Neural cell (in vitro differentiated cells): ENCODE measurements around the gene ITGA2B. TPM values are rescaled to one million over a fixed set of nuclear protein-coding genes. Genes with fewer than 3 reads are reported as not detected.

ENCODE experiments used
- H2AFZ ChIP-seq: fragments of 200-600, 300-800 bp; sonication (generic), shearing (Covaris generic); 2 replicates; pipeline ENCODE4 v1.6.0; 2014; ENCODE audit warnings: low read depth, mild to moderate bottlenecking, antibody characterized with exemption, low read length, moderate library complexity
- H3F3A ChIP-seq: fragments of 200-600 bp; shearing (Covaris generic); 2 replicates; pipeline ENCODE4 v1.6.1; 2016; ENCODE audit warnings: mild to moderate bottlenecking, moderate library complexity, mixed read lengths, antibody characterized with exemption, low read length; ENCODE audit not compliant: insufficient read depth, poor library complexity, severe bottlenecking
- H3K27ac ChIP-seq: fragments of 200-600, 300-800 bp; sonication (generic), shearing (Covaris generic); 2 replicates; pipeline ENCODE4 v1.5.1; 2014; ENCODE audit warnings: mild to moderate bottlenecking, low read length, moderate library complexity
- H3K27me3 ChIP-seq: fragments of 300-800, 200-600 bp; sonication (generic), shearing (Covaris generic); 2 replicates; pipeline ENCODE4 v1.6.0; 2014; ENCODE audit warnings: mild to moderate bottlenecking, low read depth, low read length, moderate library complexity; ENCODE audit not compliant: insufficient read depth
- H3K36me3 ChIP-seq: fragments of 300-800, 200-600 bp; sonication (generic), shearing (Covaris generic); 2 replicates; pipeline ENCODE4 v1.5.1; 2014; ENCODE audit warnings: mild to moderate bottlenecking, antibody characterized with exemption, low read length, moderate library complexity; ENCODE audit not compliant: insufficient read depth
- H3K4me2 ChIP-seq: fragments of 300-800, 200-600 bp; sonication (generic), shearing (Covaris generic); 2 replicates; pipeline ENCODE4 v1.6.0; 2014; ENCODE audit warnings: mild to moderate bottlenecking, low read length
- H3K4me3 ChIP-seq: fragments of 300-800, 200-600 bp; sonication (generic), shearing (Covaris generic); 2 replicates; pipeline ENCODE4 v1.5.1; 2014; ENCODE audit warnings: mild to moderate bottlenecking, low read length, moderate library complexity
- H3K79me2 ChIP-seq: fragments of 200-600 bp; shearing (Covaris generic); replicated peaks from 2 replicates; pipeline ENCODE4 v1.6.0; 2014; ENCODE audit warnings: mild to moderate bottlenecking, low read length, moderate library complexity; ENCODE audit not compliant: insufficient read depth
- H3K9ac ChIP-seq: fragments of 300-800, 200-600 bp; sonication (generic), shearing (Covaris generic); 2 replicates; pipeline ENCODE4 v1.6.1; 2016; ENCODE audit warnings: mild to moderate bottlenecking, low read length, mixed read lengths
- H3K9me2 ChIP-seq: fragments of 200-600 bp; shearing (Covaris generic); 2 replicates; pipeline ENCODE4 v1.6.1; 2016; ENCODE audit warnings: mild to moderate bottlenecking, low read length, mixed read lengths; ENCODE audit not compliant: insufficient read depth
- H3K9me3 ChIP-seq: fragments of 200-600, 300-800 bp; sonication (generic), shearing (Covaris generic); 2 replicates; pipeline ENCODE4 v1.6.1; 2016; ENCODE audit warnings: mild to moderate bottlenecking, mixed run types, low read length, moderate library complexity, mixed read lengths
- H4K20me1 ChIP-seq: fragments of 200-600 bp; shearing (Covaris generic); 2 replicates; pipeline ENCODE4 v1.6.1; 2016; ENCODE audit warnings: mild to moderate bottlenecking, mixed run types; ENCODE audit not compliant: insufficient read depth
- CTCF ChIP-seq: fragments of 450-650 bp; IDR thresholded peaks from 2 replicates; pipeline ENCODE4 v1.5.1; 2014; ENCODE audit warnings: antibody characterized with exemption, mild to moderate bottlenecking, moderate library complexity; ENCODE audit not compliant: poor library complexity, severe bottlenecking
- EP300 ChIP-seq: fragments of 450-650 bp; conservative IDR thresholded peaks from 2 replicates; pipeline ENCODE4 v1.6.1; 2014; ENCODE audit warnings: antibody characterized with exemption, mild to moderate bottlenecking, moderate library complexity; ENCODE audit not compliant: poor library complexity, severe bottlenecking
- EZH2 ChIP-seq: fragments of 200-600, 300-800 bp; shearing (Covaris generic), sonication (generic); IDR thresholded peaks from 2 replicates; pipeline ENCODE4 v1.6.1; 2014; ENCODE audit warnings: antibody characterized with exemption, low read length, borderline replicate concordance, mild to moderate bottlenecking; ENCODE audit not compliant: insufficient read depth, poor library complexity, severe bottlenecking
- MXI1 ChIP-seq: fragments of 450-650 bp; conservative IDR thresholded peaks from 2 replicates; pipeline ENCODE4 v1.6.1; 2014; ENCODE audit warnings: antibody characterized with exemption, mild to moderate bottlenecking; ENCODE audit not compliant: poor library complexity, severe bottlenecking
- POLR2AphosphoS5 ChIP-seq: IDR thresholded peaks from 2 replicates; pipeline ENCODE4 v1.6.1; 2012
- RAD21 ChIP-seq: fragments of 450-650 bp; conservative IDR thresholded peaks from 2 replicates; pipeline ENCODE4 v1.6.1; 2014; ENCODE audit warnings: antibody characterized with exemption, mild to moderate bottlenecking, moderate library complexity
- SMC3 ChIP-seq: fragments of 450-650 bp; conservative IDR thresholded peaks from 2 replicates; pipeline ENCODE4 v1.6.1; 2014; ENCODE audit warnings: antibody characterized with exemption, mild to moderate bottlenecking, moderate library complexity; ENCODE audit not compliant: poor library complexity
- TAF1 ChIP-seq: IDR thresholded peaks from 2 replicates; pipeline ENCODE4 v1.6.1; 2012; ENCODE audit warnings: low read depth
- polyA plus RNA-seq: library from polyadenylated mRNA; depleted of rRNA; stranded (reverse); fragments of >200 nt; gene quantifications from 2 replicates; pipeline ENCODE4 v1.2.3, GENCODE V29; 2014
- TF ChIP-seq, protein P1 (sequence below): IDR thresholded peaks from 2 replicates; pipeline ENCODE4 v1.6.1; 2012; ENCODE audit warnings: borderline replicate concordance

The ITGA2B gene
- polyA plus RNA-seq, 1 donor from 2014 or later: 3.1 TPM

GRCh38 chr17:44384281-44384822, 5.1 kb downstream of the ITGA2B start:
- Histone ChIP-seq H3K36me3 (no peaks in the 10 kb centered on the region), H3F3A (no peaks in the 10 kb centered on the region), H3K9me2 (no peaks in the 10 kb centered on the region), H3K9me3 (no peaks in the 10 kb centered on the region), H3K27ac (no peak overlapping the region), H4K20me1 (no peaks in the 10 kb centered on the region), H3K27me3 (peaks cover 15% of the 10 kb centered on the region), H3K4me2 (no peak overlapping the region), H3K4me3 (no peak overlapping the region), H2AFZ (no peak overlapping the region), H3K9ac (no peak overlapping the region), H3K79me2 (no peaks in the 10 kb centered on the region)
- no peak for TF ChIP-seq POLR2AphosphoS5
- TF ChIP-seq CTCF: no peak
- TF ChIP-seq EZH2: no peak
- TF ChIP-seq EP300: no peak
- TF ChIP-seq RAD21: no peak
- TF ChIP-seq MXI1: no peak
- no peak for TF ChIP-seq SMC3
- TF ChIP-seq TAF1: no peak
- TF ChIP-seq, protein P1, sequence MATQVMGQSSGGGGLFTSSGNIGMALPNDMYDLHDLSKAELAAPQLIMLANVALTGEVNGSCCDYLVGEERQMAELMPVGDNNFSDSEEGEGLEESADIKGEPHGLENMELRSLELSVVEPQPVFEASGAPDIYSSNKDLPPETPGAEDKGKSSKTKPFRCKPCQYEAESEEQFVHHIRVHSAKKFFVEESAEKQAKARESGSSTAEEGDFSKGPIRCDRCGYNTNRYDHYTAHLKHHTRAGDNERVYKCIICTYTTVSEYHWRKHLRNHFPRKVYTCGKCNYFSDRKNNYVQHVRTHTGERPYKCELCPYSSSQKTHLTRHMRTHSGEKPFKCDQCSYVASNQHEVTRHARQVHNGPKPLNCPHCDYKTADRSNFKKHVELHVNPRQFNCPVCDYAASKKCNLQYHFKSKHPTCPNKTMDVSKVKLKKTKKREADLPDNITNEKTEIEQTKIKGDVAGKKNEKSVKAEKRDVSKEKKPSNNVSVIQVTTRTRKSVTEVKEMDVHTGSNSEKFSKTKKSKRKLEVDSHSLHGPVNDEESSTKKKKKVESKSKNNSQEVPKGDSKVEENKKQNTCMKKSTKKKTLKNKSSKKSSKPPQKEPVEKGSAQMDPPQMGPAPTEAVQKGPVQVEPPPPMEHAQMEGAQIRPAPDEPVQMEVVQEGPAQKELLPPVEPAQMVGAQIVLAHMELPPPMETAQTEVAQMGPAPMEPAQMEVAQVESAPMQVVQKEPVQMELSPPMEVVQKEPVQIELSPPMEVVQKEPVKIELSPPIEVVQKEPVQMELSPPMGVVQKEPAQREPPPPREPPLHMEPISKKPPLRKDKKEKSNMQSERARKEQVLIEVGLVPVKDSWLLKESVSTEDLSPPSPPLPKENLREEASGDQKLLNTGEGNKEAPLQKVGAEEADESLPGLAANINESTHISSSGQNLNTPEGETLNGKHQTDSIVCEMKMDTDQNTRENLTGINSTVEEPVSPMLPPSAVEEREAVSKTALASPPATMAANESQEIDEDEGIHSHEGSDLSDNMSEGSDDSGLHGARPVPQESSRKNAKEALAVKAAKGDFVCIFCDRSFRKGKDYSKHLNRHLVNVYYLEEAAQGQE: no peak

- no peaks in the 10 kb centered on the region for H3K9me2 ChIP-seq
- no peaks in the 10 kb centered on the region for H3F3A ChIP-seq
- H3K27me3 ChIP-seq: peaks cover 15% of the 10 kb centered on the region
- no peak overlapping the region for H3K4me3 ChIP-seq
- no peak overlapping the region for H2AFZ ChIP-seq
- no peaks in the 10 kb centered on the region for H3K9me3 ChIP-seq
- no peaks in the 10 kb centered on the region for H3K79me2 ChIP-seq
- H3K9ac ChIP-seq: no peak overlapping the region
- no peak overlapping the region for H3K4me2 ChIP-seq
- no peaks in the 10 kb centered on the region for H4K20me1 ChIP-seq
- no peaks in the 10 kb centered on the region for H3K36me3 ChIP-seq
- H3K27ac ChIP-seq: no peak overlapping the region
- TF ChIP-seq EP300: no peak
- no peak for TF ChIP-seq CTCF
- TF ChIP-seq EZH2: no peak
- no peak for TF ChIP-seq POLR2AphosphoS5
- TF ChIP-seq, protein P1: no peak
- TF ChIP-seq SMC3: no peak
- no peak for TF ChIP-seq TAF1
- TF ChIP-seq MXI1: no peak
- no peak for TF ChIP-seq RAD21
Measured at GRCh38 chr17:44383861-44384260, 5.6 kb downstream of the ITGA2B start.
